Esophagus squamous epithelium (tissue), 5 donors: ENCODE data around the gene KIAA1217. TPM values are rescaled to one million over a fixed set of nuclear protein-coding genes. Genes with fewer than 3 reads are reported as not detected.

ENCODE experiments used
- DNase-seq: peaks from one replicate; lab custom pipeline; 2025; lab: John Stamatoyannopoulos, UW
- H3K27ac ChIP-seq, 4 donors: fragments of 200-600 bp; sonication (generic); one replicate each; pipeline ENCODE4 v1.5.1; 2016 to 2019; ENCODE audit warnings: mild to moderate bottlenecking in 1 of 4
- H3K27me3 ChIP-seq, 4 donors: fragments of 200-600 bp; sonication (generic); 1 replicate in 3 of 4; 2 replicates in 1 of 4; pipeline versions ENCODE4 v1.5.1 to v1.6.0; 2017 to 2021; ENCODE audit warnings: antibody characterized with exemption in 1 of 4
- H3K36me3 ChIP-seq, 3 donors: fragments of 200-600 bp; sonication (generic); one replicate each; pipeline ENCODE4 v1.5.1; 2016 to 2019
- H3K4me1 ChIP-seq, 3 donors: fragments of 200-600 bp; sonication (generic); one replicate each; pipeline ENCODE4 v1.5.1; 2017 to 2019
- H3K4me3 ChIP-seq, 4 donors: fragments of 200-600 bp; sonication (generic); 1 replicate in 3 of 4; 2 replicates in 1 of 4; pipeline ENCODE4 v1.5.1; 2016 to 2019; ENCODE audit warnings: mild to moderate bottlenecking in 2 of 4, moderate library complexity in 1 of 4
- H3K9me3 ChIP-seq, 3 donors: fragments of 200-600 bp; sonication (generic); one replicate each; pipeline ENCODE4 v1.5.1; 2016 to 2019
- POLR2A ChIP-seq, 4 donors: fragments of 450-650 bp; IDR thresholded peaks; one replicate each; pipeline ENCODE4 v1.6.1; 2017; ENCODE audit warnings: antibody characterized with exemption in 4 of 4, mild to moderate bottlenecking in 4 of 4, moderate library complexity in 3 of 4
- WGBS, 2 donors: methylation state at CpG; one replicate each; pipeline ENCODE4 v1.1.5; 2018; 5-methylcytosine and 5-hydroxymethylcytosine counted together
- intact Hi-C: fragments of 100-400 bp; cut with DNase I; formaldehyde crosslinking; loops from one replicate; pipeline ENCODE4 v1.15.0; 2022
- total RNA-seq, 4 donors: library from RNA; depleted of rRNA; stranded (reverse); fragments of >200 nt; gene quantifications; one replicate each; pipeline ENCODE4 v1.1.0, GENCODE V29; 2016
- TF ChIP-seq, protein P1 (sequence below), 6 experiments: fragments of 450-650 bp in 4 of 6; fragments of 200-600 bp in 2 of 6; sonication (generic) in 2 of 6; IDR thresholded peaks; one replicate each; pipeline ENCODE4 v1.5.1; 2016 to 2019; ENCODE audit warnings: antibody characterized with exemption in 6 of 6, mild to moderate bottlenecking in 4 of 6, moderate library complexity in 4 of 6
- donor health status: DM: yes; HTN: yes; CAD: no.

KIAA1217 gene
- total RNA-seq, 4 donors from 2014 or later, result 56.2 to 67.6 (median 66.2) TPM

DNA sequence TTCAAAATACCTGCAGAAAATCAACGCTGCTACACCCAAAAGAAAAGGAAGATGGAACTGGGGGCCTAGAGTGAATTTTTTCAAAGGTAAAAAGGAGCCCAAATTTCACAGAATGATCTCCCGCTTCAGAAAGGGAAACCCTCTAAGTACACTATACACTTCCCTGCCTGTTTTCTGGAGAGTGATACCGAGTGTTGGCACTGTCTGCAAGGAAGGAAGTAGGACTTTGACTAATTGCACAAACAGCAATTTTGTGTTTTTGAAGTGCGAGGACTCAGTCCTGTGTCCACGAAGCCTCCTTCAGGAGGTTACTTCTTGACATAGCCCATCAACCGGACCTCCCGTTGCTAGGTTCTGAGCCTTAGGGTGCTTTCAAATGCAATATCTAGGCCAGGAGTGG, 106.3 kb downstream of the KIAA1217 start:
- intact Hi-C loops, result no loop called here
- Histone ChIP-seq H3K27ac (no peak overlapping the region), H3K4me1 (peaks cover 0 to 22% (median 4%) of the 10 kb centered on the region in 3 donors), H3K27me3 (no peaks in the 10 kb centered on the region), H3K9me3 (no peaks in the 10 kb centered on the region), H3K4me3 (no peak overlapping the region), H3K36me3 (peaks cover 0 to 49% (median 0%) of the 10 kb centered on the region in 3 donors)
- 65 to 94% methylated on average over 6 to 7 of the region's 7 CpGs for WGBS, 2 donors
- TF ChIP-seq, protein P1, sequence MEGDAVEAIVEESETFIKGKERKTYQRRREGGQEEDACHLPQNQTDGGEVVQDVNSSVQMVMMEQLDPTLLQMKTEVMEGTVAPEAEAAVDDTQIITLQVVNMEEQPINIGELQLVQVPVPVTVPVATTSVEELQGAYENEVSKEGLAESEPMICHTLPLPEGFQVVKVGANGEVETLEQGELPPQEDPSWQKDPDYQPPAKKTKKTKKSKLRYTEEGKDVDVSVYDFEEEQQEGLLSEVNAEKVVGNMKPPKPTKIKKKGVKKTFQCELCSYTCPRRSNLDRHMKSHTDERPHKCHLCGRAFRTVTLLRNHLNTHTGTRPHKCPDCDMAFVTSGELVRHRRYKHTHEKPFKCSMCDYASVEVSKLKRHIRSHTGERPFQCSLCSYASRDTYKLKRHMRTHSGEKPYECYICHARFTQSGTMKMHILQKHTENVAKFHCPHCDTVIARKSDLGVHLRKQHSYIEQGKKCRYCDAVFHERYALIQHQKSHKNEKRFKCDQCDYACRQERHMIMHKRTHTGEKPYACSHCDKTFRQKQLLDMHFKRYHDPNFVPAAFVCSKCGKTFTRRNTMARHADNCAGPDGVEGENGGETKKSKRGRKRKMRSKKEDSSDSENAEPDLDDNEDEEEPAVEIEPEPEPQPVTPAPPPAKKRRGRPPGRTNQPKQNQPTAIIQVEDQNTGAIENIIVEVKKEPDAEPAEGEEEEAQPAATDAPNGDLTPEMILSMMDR (IDR thresholded peaks at IDR 0.05), result no peak
- TF ChIP-seq POLR2A (IDR thresholded peaks at IDR 0.05), result no peak
- no peak for DNase-seq

- WGBS, 2 donors, result 88 to 96% methylated on average over 5 of the region's 5 CpGs
Measured at GRCh38 chr10:24318517-24318916, 109.6 kb downstream of the KIAA1217 start.

GRCh38 chr10:24320373-24320772, 111.4 kb downstream of the KIAA1217 start:
- TF ChIP-seq, protein P1 (IDR thresholded peaks at IDR 0.05), result no peak
- TF ChIP-seq POLR2A (IDR thresholded peaks at IDR 0.05), result no peak
- H3K27me3 ChIP-seq, result no peaks in the 10 kb centered on the region
- peaks cover 0 to 16% (median 0%) of the 10 kb centered on the region in 3 donors for H3K36me3 ChIP-seq
- DNase-seq, result no peak
- no peaks in the 10 kb centered on the region for H3K9me3 ChIP-seq
- peaks cover 8 to 57% (median 12%) of the 10 kb centered on the region in 3 donors for H3K4me1 ChIP-seq
- H3K27ac ChIP-seq, result no peak overlapping the region
- H3K4me3 ChIP-seq, result no peak overlapping the region
- WGBS, 2 donors, result 65 to 81% methylated on average over 2 of the region's 2 CpGs
- intact Hi-C loops, result no loop called here

More at GRCh38 chr10:24318517-24318916, 109.6 kb downstream of the KIAA1217 start:
- Histone ChIP-seq H3K4me1 (peaks cover 0 to 38% (median 4%) of the 10 kb centered on the region in 3 donors), H3K27me3 (no peaks in the 10 kb centered on the region), H3K27ac (no peak overlapping the region), H3K9me3 (no peaks in the 10 kb centered on the region), H3K4me3 (no peak overlapping the region), H3K36me3 (peaks cover 0 to 30% (median 0%) of the 10 kb centered on the region in 3 donors)
- intact Hi-C loops, result no loop called here
- TF ChIP-seq, protein P1 (IDR thresholded peaks at IDR 0.05), result no peak
- TF ChIP-seq POLR2A (IDR thresholded peaks at IDR 0.05), result no peak
- no peak for DNase-seq

DNA sequence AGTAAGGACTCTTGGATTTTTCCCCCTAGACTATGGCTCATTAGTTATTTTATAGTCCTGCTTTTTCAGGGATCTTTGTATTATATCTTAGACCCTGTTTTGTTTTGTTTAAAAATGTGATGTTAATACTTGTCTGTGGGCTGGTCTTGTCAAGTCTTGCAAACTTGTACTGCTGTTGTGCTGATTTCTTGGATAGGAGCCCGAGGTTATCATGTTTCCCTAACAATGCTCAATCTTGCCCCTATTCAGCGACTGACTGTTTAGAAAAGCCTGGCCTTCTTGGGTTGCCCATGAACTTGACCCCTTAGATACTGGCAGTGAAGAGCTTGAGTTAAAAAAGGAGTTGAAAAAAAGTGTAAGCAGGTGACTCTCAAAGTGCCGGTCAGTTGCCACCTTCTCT, 115.7 kb downstream of the KIAA1217 start:
- Histone ChIP-seq H3K27me3 (no peaks in the 10 kb centered on the region), H3K4me1 (peaks cover 5 to 52% (median 14%) of the 10 kb centered on the region in 3 donors), H3K36me3 (peaks cover 0 to 14% (median 0%) of the 10 kb centered on the region in 3 donors), H3K27ac (peak overlapping the region; percentile 15 to 53 (median 40)), H3K9me3 (peaks cover 0 to 17% (median 0%) of the 10 kb centered on the region in 3 donors), H3K4me3 (no peak overlapping the region)
- intact Hi-C loops, result no loop called here
- TF ChIP-seq, protein P1 (IDR thresholded peaks at IDR 0.05), result no peak
- TF ChIP-seq POLR2A (IDR thresholded peaks at IDR 0.05), result no peak
- 14 to 25% methylated on average over 3 of the region's 3 CpGs for WGBS, 2 donors
- DNase-seq, result no peak

GRCh38 chr10:24331457-24331856, 122.5 kb downstream of the KIAA1217 start:
- Histone ChIP-seq H3K27me3 (no peaks in the 10 kb centered on the region), H3K4me1 (peaks cover 0 to 15% (median 4%) of the 10 kb centered on the region in 3 donors), H3K9me3 (peaks cover 0 to 17% (median 0%) of the 10 kb centered on the region in 3 donors), H3K36me3 (peaks cover 0 to 18% (median 0%) of the 10 kb centered on the region in 3 donors), H3K27ac (peak overlapping the region; percentile 14 to 55 (median 34)), H3K4me3 (no peak overlapping the region)
- DNase-seq, result no peak
- WGBS, 2 donors, result 26 to 27% methylated on average over 5 of the region's 5 CpGs
- no peak for TF ChIP-seq POLR2A (IDR thresholded peaks at IDR 0.05)
- TF ChIP-seq, protein P1 (IDR thresholded peaks at IDR 0.05), result no peak
- intact Hi-C loops, result no loop called here
